ENCODE results near the gene TPPP2.

TPPP2 gene

GRCh38 chr14:21041676-21042433 lies 11.8 kb downstream of the TPPP2 start, which contains the start of gene RNASE7:
Gene RNASE7, plus strand, starts transcription at chr14:21042362. Its CDS starts 631 bp downstream, at chr14:21042993.
- Histone ChIP-seq H3K4me3 (ENCODE audit: low read length) (no peak within 1 kb of the TSS), H3K9ac (ENCODE audit: low read length) (no peak within 1 kb of the TSS), H3K9me3 (ENCODE audit: control insufficient read depth, low read depth, low read length) (no peaks in the 10 kb centered on the region), H3K4me1 (ENCODE audit: control insufficient read depth, low read depth, low read length) (peaks cover 15% of the 10 kb centered on the region), H3K27me3 (ENCODE audit: control insufficient read depth, insufficient read depth, low read length) (no peaks in the 10 kb centered on the region), H3K27ac (ENCODE audit: low read length) (no peak within 1 kb of the TSS), H3K36me3 (ENCODE audit: control insufficient read depth, low read depth, low read length) (no peaks in the 10 kb centered on the region)

- H3K27ac ChIP-seq (ENCODE audit: low read length), result no peak overlapping the region
- no peaks in the 10 kb centered on the region for H3K36me3 ChIP-seq (ENCODE audit: control insufficient read depth, low read depth, low read length)
- H3K4me1 ChIP-seq (ENCODE audit: control insufficient read depth, low read depth, low read length), result peaks cover 15% of the 10 kb centered on the region
- H3K4me3 ChIP-seq (ENCODE audit: low read length), result no peak overlapping the region
- no peak overlapping the region for H3K9ac ChIP-seq (ENCODE audit: low read length)
- no peaks in the 10 kb centered on the region for H3K27me3 ChIP-seq (ENCODE audit: control insufficient read depth, insufficient read depth, low read length)
- no peaks in the 10 kb centered on the region for H3K9me3 ChIP-seq (ENCODE audit: control insufficient read depth, low read depth, low read length)
Measured at GRCh38 chr14:21042918-21043317, 12.9 kb downstream of the TPPP2 start.

- Histone ChIP-seq H3K4me1 (ENCODE audit: control insufficient read depth, low read depth, low read length) (peaks cover 15% of the 10 kb centered on the region), H3K9ac (ENCODE audit: low read length) (no peak overlapping the region), H3K36me3 (ENCODE audit: control insufficient read depth, low read depth, low read length) (no peaks in the 10 kb centered on the region), H3K27ac (ENCODE audit: low read length) (no peak overlapping the region), H3K4me3 (ENCODE audit: low read length) (no peak overlapping the region), H3K27me3 (ENCODE audit: control insufficient read depth, insufficient read depth, low read length) (no peaks in the 10 kb centered on the region), H3K9me3 (ENCODE audit: control insufficient read depth, low read depth, low read length) (no peaks in the 10 kb centered on the region)
Measured at GRCh38 chr14:21043387-21043973, 13.5 kb downstream of the TPPP2 start.

- Histone ChIP-seq H3K4me3 (ENCODE audit: low read length) (no peak overlapping the region), H3K9ac (ENCODE audit: low read length) (no peak overlapping the region), H3K27ac (ENCODE audit: low read length) (no peak overlapping the region), H3K9me3 (ENCODE audit: control insufficient read depth, low read depth, low read length) (no peaks in the 10 kb centered on the region), H3K27me3 (ENCODE audit: control insufficient read depth, insufficient read depth, low read length) (no peaks in the 10 kb centered on the region), H3K36me3 (ENCODE audit: control insufficient read depth, low read depth, low read length) (no peaks in the 10 kb centered on the region), H3K4me1 (ENCODE audit: control insufficient read depth, low read depth, low read length) (peaks cover 9% of the 10 kb centered on the region)
Measured at GRCh38 chr14:21043974-21044618, 14.1 kb downstream of the TPPP2 start.

GRCh38 chr14:21047378-21047781 lies 17.4 kb downstream of the TPPP2 start:
- no peak overlapping the region for H3K27ac ChIP-seq (ENCODE audit: low read length)
- no peaks in the 10 kb centered on the region for H3K27me3 ChIP-seq (ENCODE audit: control insufficient read depth, insufficient read depth, low read length)
- no peak overlapping the region for H3K9ac ChIP-seq (ENCODE audit: low read length)
- no peaks in the 10 kb centered on the region for H3K36me3 ChIP-seq (ENCODE audit: control insufficient read depth, low read depth, low read length)
- no peaks in the 10 kb centered on the region for H3K9me3 ChIP-seq (ENCODE audit: control insufficient read depth, low read depth, low read length)
- no peaks in the 10 kb centered on the region for H3K4me1 ChIP-seq (ENCODE audit: control insufficient read depth, low read depth, low read length)
- H3K4me3 ChIP-seq (ENCODE audit: low read length), result no peak overlapping the region

- H3K4me1 ChIP-seq (ENCODE audit: control insufficient read depth, low read depth, low read length), result no peaks in the 10 kb centered on the region
- no peaks in the 10 kb centered on the region for H3K27me3 ChIP-seq (ENCODE audit: control insufficient read depth, insufficient read depth, low read length)
- no peaks in the 10 kb centered on the region for H3K9me3 ChIP-seq (ENCODE audit: control insufficient read depth, low read depth, low read length)
- H3K36me3 ChIP-seq (ENCODE audit: control insufficient read depth, low read depth, low read length), result no peaks in the 10 kb centered on the region
- H3K27ac ChIP-seq (ENCODE audit: low read length), result no peak overlapping the region
- no peak overlapping the region for H3K4me3 ChIP-seq (ENCODE audit: low read length)
- H3K9ac ChIP-seq (ENCODE audit: low read length), result no peak overlapping the region
Measured at GRCh38 chr14:21048638-21049037, 18.6 kb downstream of the TPPP2 start.

GRCh38 chr14:21049271-21049673 lies 19.3 kb downstream of the TPPP2 start:
- H3K4me3 ChIP-seq (ENCODE audit: low read length), result no peak overlapping the region
- no peaks in the 10 kb centered on the region for H3K9me3 ChIP-seq (ENCODE audit: control insufficient read depth, low read depth, low read length)
- H3K27ac ChIP-seq (ENCODE audit: low read length), result no peak overlapping the region
- H3K4me1 ChIP-seq (ENCODE audit: control insufficient read depth, low read depth, low read length), result no peaks in the 10 kb centered on the region
- no peak overlapping the region for H3K9ac ChIP-seq (ENCODE audit: low read length)
- H3K36me3 ChIP-seq (ENCODE audit: control insufficient read depth, low read depth, low read length), result no peaks in the 10 kb centered on the region
- H3K27me3 ChIP-seq (ENCODE audit: control insufficient read depth, insufficient read depth, low read length), result no peaks in the 10 kb centered on the region

- no peak overlapping the region for H3K27ac ChIP-seq (ENCODE audit: low read length)
- no peak overlapping the region for H3K9ac ChIP-seq (ENCODE audit: low read length)
- H3K4me3 ChIP-seq (ENCODE audit: low read length), result no peak overlapping the region
- no peaks in the 10 kb centered on the region for H3K36me3 ChIP-seq (ENCODE audit: control insufficient read depth, low read depth, low read length)
- peaks cover 2% of the 10 kb centered on the region for H3K4me1 ChIP-seq (ENCODE audit: control insufficient read depth, low read depth, low read length)
- H3K9me3 ChIP-seq (ENCODE audit: control insufficient read depth, low read depth, low read length), result no peaks in the 10 kb centered on the region
- H3K27me3 ChIP-seq (ENCODE audit: control insufficient read depth, insufficient read depth, low read length), result no peaks in the 10 kb centered on the region
Measured at GRCh38 chr14:21050597-21050996, 20.6 kb downstream of the TPPP2 start.

GRCh38 chr14:21053184-21054122 lies 23.4 kb downstream of the TPPP2 start:
- H3K27me3 ChIP-seq (ENCODE audit: control insufficient read depth, insufficient read depth, low read length), result no peaks in the 10 kb centered on the region
- no peaks in the 10 kb centered on the region for H3K36me3 ChIP-seq (ENCODE audit: control insufficient read depth, low read depth, low read length)
- peaks cover 3% of the 10 kb centered on the region for H3K4me1 ChIP-seq (ENCODE audit: control insufficient read depth, low read depth, low read length)
- no peak overlapping the region for H3K9ac ChIP-seq (ENCODE audit: low read length)
- no peak overlapping the region for H3K27ac ChIP-seq (ENCODE audit: low read length)
- H3K9me3 ChIP-seq (ENCODE audit: control insufficient read depth, low read depth, low read length), result no peaks in the 10 kb centered on the region
- H3K4me3 ChIP-seq (ENCODE audit: low read length), result no peak overlapping the region

- no peak overlapping the region for H3K4me3 ChIP-seq (ENCODE audit: low read length)
- peaks cover 3% of the 10 kb centered on the region for H3K4me1 ChIP-seq (ENCODE audit: control insufficient read depth, low read depth, low read length)
- H3K27me3 ChIP-seq (ENCODE audit: control insufficient read depth, insufficient read depth, low read length), result no peaks in the 10 kb centered on the region
- H3K9ac ChIP-seq (ENCODE audit: low read length), result no peak overlapping the region
- no peaks in the 10 kb centered on the region for H3K9me3 ChIP-seq (ENCODE audit: control insufficient read depth, low read depth, low read length)
- no peaks in the 10 kb centered on the region for H3K36me3 ChIP-seq (ENCODE audit: control insufficient read depth, low read depth, low read length)
- H3K27ac ChIP-seq (ENCODE audit: low read length), result no peak overlapping the region
Measured at GRCh38 chr14:21054123-21054767, 24.2 kb downstream of the TPPP2 start.

GRCh38 chr14:21054768-21055145 lies 24.7 kb downstream of the TPPP2 start:
- no peaks in the 10 kb centered on the region for H3K36me3 ChIP-seq (ENCODE audit: control insufficient read depth, low read depth, low read length)
- no peak overlapping the region for H3K4me3 ChIP-seq (ENCODE audit: low read length)
- no peaks in the 10 kb centered on the region for H3K27me3 ChIP-seq (ENCODE audit: control insufficient read depth, insufficient read depth, low read length)
- H3K9ac ChIP-seq (ENCODE audit: low read length), result no peak overlapping the region
- H3K4me1 ChIP-seq (ENCODE audit: control insufficient read depth, low read depth, low read length), result peaks cover 3% of the 10 kb centered on the region
- no peaks in the 10 kb centered on the region for H3K9me3 ChIP-seq (ENCODE audit: control insufficient read depth, low read depth, low read length)
- no peak overlapping the region for H3K27ac ChIP-seq (ENCODE audit: low read length)

Measured in iPS-18a (cell line).